Measurements from ENCODE around the gene VGF.

VGF gene

GRCh38 chr7:101138213-101138870, 27.0 kb downstream of the VGF start (continued):
- TF ChIP-seq ZBTB10 (tag by site-specific recombination; IDR thresholded peaks at IDR 0.05): peak; percentile 100
- TF ChIP-seq HOXD13 (CRISPR knock-in tag; IDR thresholded peaks at IDR 0.05; ENCODE audit: borderline replicate concordance): no peak
- TF ChIP-seq ZBTB11 (tag by site-specific recombination; conservative IDR thresholded peaks at IDR 0.05; ENCODE audit: low read depth): peak; percentile 67; the same call in 1 of the 2 replicates
- no peak for TF ChIP-seq KLF7 (tag by site-specific recombination; IDR thresholded peaks at IDR 0.05; ENCODE audit: borderline replicate concordance)
- TF ChIP-seq SCRT2 (tag by site-specific recombination; IDR thresholded peaks at IDR 0.05): peak; percentile 37; the same call in 1 of the 2 replicates
- 0 out of 2 replicates have a peak, but pooled peaks have one; percentile 21 for TF ChIP-seq ZNF530 (tag by site-specific recombination; IDR thresholded peaks at IDR 0.05; ENCODE audit: low read depth)
- TF ChIP-seq ZBTB8A (tag by site-specific recombination; IDR thresholded peaks at IDR 0.05): peak; percentile 55
- TF ChIP-seq ZNF488 (tag by site-specific recombination; IDR thresholded peaks at IDR 0.05): no peak
- TF ChIP-seq SP3 (tag by site-specific recombination; IDR thresholded peaks at IDR 0.05): peak; percentile 61
- TF ChIP-seq ZBTB21 (tag by site-specific recombination; IDR thresholded peaks at IDR 0.05): peak; percentile 90
- peak; percentile 77 for TF ChIP-seq TSHZ1 (tag by site-specific recombination; IDR thresholded peaks at IDR 0.05; ENCODE audit: borderline replicate concordance)
- TF ChIP-seq ZNF747 (tag by site-specific recombination; IDR thresholded peaks at IDR 0.05): no peak
- TF ChIP-seq ZNF239 (tag by site-specific recombination; IDR thresholded peaks at IDR 0.05): no peak
- TF ChIP-seq PRDM10 (tag by site-specific recombination; IDR thresholded peaks at IDR 0.05): peak; percentile 63
- TF ChIP-seq ZNF654 (tag by site-specific recombination; IDR thresholded peaks at IDR 0.05; ENCODE audit: low read depth): peak; percentile 65
- TF ChIP-seq ZXDB (tag by site-specific recombination; IDR thresholded peaks at IDR 0.05): peak; percentile 87
- no peak for TF ChIP-seq ZNF169 (tag by site-specific recombination; IDR thresholded peaks at IDR 0.05)
- TF ChIP-seq OSR2 (tag by site-specific recombination; IDR thresholded peaks at IDR 0.05): peak; percentile 78
- peak; percentile 75 for TF ChIP-seq ZBTB44 (tag by site-specific recombination; IDR thresholded peaks at IDR 0.05)
- TF ChIP-seq ZBTB17 (tag by site-specific recombination; IDR thresholded peaks at IDR 0.05): peak; percentile 85
- TF ChIP-seq ZNF18 (tag by site-specific recombination; IDR thresholded peaks at IDR 0.05): peak; percentile 72; the same call in 1 of the 2 replicates

Measured in HEK293 (cell line).